Natural killer cell (primary cell): ENCODE data around the gene DDX11. TPM values are rescaled to one million over a fixed set of nuclear protein-coding genes. Genes with fewer than 3 reads are reported as not detected.
"Not testable (repeated sequence)": the region's sequence is repeated elsewhere in the genome, so short reads cannot be mapped to it uniquely, and the experiment has no call there.

Experiments used
- ATAC-seq, 3 donors: fragments of 150-1000 bp in 2 of 3; fragments of 200-7000 bp in 1 of 3; cut with Tn5 transposase; 1 replicate in 1 of 3; 2 replicates in 2 of 3; pipeline ENCODE4 v1.10.0; 2021; ENCODE audit warnings: mild to moderate bottlenecking in 2 of 3, moderate library complexity in 2 of 3
- DNase-seq, 2 donors: peaks; one replicate each; pipeline versions ENCODE4 v3.0.0 to v3.0.0-alpha.2; 2013 to 2021; ENCODE audit warnings: mixed read lengths in 1 of 2
- H3K27ac ChIP-seq: one replicate; pipeline ENCODE4 v1.5.1; 2013; ENCODE audit warnings: mild to moderate bottlenecking, low read length
- H3K27me3 ChIP-seq: one replicate; pipeline ENCODE4 v1.6.1; 2013; ENCODE audit warnings: low read length; ENCODE audit not compliant: control insufficient read depth, insufficient read depth
- H3K36me3 ChIP-seq: one replicate; pipeline ENCODE4 v1.6.1; 2013; ENCODE audit warnings: low read length; ENCODE audit not compliant: control insufficient read depth, insufficient read depth
- H3K4me1 ChIP-seq: one replicate; pipeline ENCODE4 v1.6.1; 2013; ENCODE audit warnings: low read length; ENCODE audit not compliant: control insufficient read depth, insufficient read depth
- H3K4me3 ChIP-seq: one replicate; pipeline ENCODE4 v1.5.1; 2013; ENCODE audit warnings: low read length
- H3K9me3 ChIP-seq: one replicate; pipeline ENCODE4 v1.6.1; 2013; ENCODE audit warnings: low read length; ENCODE audit not compliant: control insufficient read depth, insufficient read depth
- H3K27ac Mint-ChIP-seq, 2 donors: one replicate each; pipeline ENCODE4 v1.8.0; 2022; ENCODE audit warnings: mild to moderate bottlenecking in 2 of 2, mixed read lengths in 2 of 2, moderate library complexity in 1 of 2
- H3K27me3 Mint-ChIP-seq, 2 donors: one replicate each; pipeline ENCODE4 v1.8.0; 2022; ENCODE audit warnings: low read depth in 2 of 2, mixed read lengths in 2 of 2
- H3K36me3 Mint-ChIP-seq: one replicate; pipeline ENCODE4 v1.8.0; 2022; ENCODE audit warnings: mixed read lengths
- H3K4me1 Mint-ChIP-seq, 2 donors: one replicate each; pipeline ENCODE4 v1.8.0; 2022; ENCODE audit warnings: mixed read lengths in 2 of 2
- H3K4me3 Mint-ChIP-seq: one replicate; pipeline ENCODE4 v1.8.0; 2022; ENCODE audit warnings: mild to moderate bottlenecking, moderate library complexity, mixed read lengths
- H3K9me3 Mint-ChIP-seq, 2 donors: one replicate each; pipeline ENCODE4 v1.8.0; 2022; ENCODE audit warnings: mixed read lengths in 2 of 2
- CTCF ChIP-seq: fragments of 200-600 bp; IDR thresholded peaks from one replicate; pipeline ENCODE4 v1.8.0; 2022; ENCODE audit warnings: antibody characterized with exemption
- WGBS: methylation state at CpG from one replicate; pipeline ENCODE4 v1.1.7; 2013; ENCODE audit warnings: missing lambda C conversion rate; ENCODE audit not compliant: insufficient coverage; 5-methylcytosine and 5-hydroxymethylcytosine counted together
- intact Hi-C: fragments of 100-400 bp; cut with micrococcal nuclease; formaldehyde crosslinking; loops from one replicate; pipeline ENCODE4 v1.14.2; 2022
- total RNA-seq, 4 donors: library from RNA; stranded (reverse); fragments of 120-200 nt in 1 of 4; gene quantifications; one replicate each; pipeline versions ENCODE4 v1.2.3 to v1.2.4, GENCODE V29; 2013 to 2022

DDX11 gene
- total RNA-seq, 3 donors from 2014 or later (not counting 1 experiment from before 2014, with no cell fraction given), result 25.6 to 78.5 (median 59.3) TPM

GRCh38 chr12:31119192-31119802 is 45.6 kb downstream of the DDX11 start:
- Histone ChIP-seq H3K36me3 (no peaks in the 10 kb centered on the region), H3K4me1 (peaks cover 32% of the 10 kb centered on the region), H3K27me3 (peaks cover 19% of the 10 kb centered on the region), H3K27ac (no peak overlapping the region), H3K9me3 (no peaks in the 10 kb centered on the region), H3K4me3 (peak overlapping the region; percentile 38)
- H3K9me3 Mint-ChIP-seq, result no peaks in the 10 kb centered on the region
- intact Hi-C loops, result no loop called here
- 1% methylated on average over 30 of the region's 34 CpGs for WGBS
- DNase-seq (no peak), ATAC-seq (peak in 2 of 3 donors; percentile 8 to 19)
- peaks cover 0 to 11% of the 10 kb centered on the region in 2 donors for H3K4me1 Mint-ChIP-seq
- TF ChIP-seq CTCF, result no peak
- no peaks in the 10 kb centered on the region for H3K36me3 Mint-ChIP-seq
- H3K27ac Mint-ChIP-seq, result peak overlapping the region in 1 of 2 donors; percentile 11
- H3K27me3 Mint-ChIP-seq, result peaks cover 0 to 6% of the 10 kb centered on the region in 2 donors
- peak overlapping the region; percentile 83 for H3K4me3 Mint-ChIP-seq

- H3K27ac Mint-ChIP-seq, result no peak overlapping the region
Observed at GRCh38 chr12:31119803-31120211, 46.1 kb downstream of the DDX11 start.

GRCh38 chr12:31120392-31121008 is 46.8 kb downstream of the DDX11 start:
- Mint-ChIP-seq H3K36me3 (no peaks in the 10 kb centered on the region), H3K4me1 (peaks cover 0 to 11% of the 10 kb centered on the region in 2 donors), H3K27me3 (peaks cover 0 to 3% of the 10 kb centered on the region in 2 donors), H3K9me3 (no peaks in the 10 kb centered on the region), H3K27ac (no peak overlapping the region), H3K4me3 (no peak overlapping the region)
- Histone ChIP-seq H3K9me3 (no peaks in the 10 kb centered on the region), H3K36me3 (no peaks in the 10 kb centered on the region), H3K4me1 (peaks cover 32% of the 10 kb centered on the region), H3K27me3 (peaks cover 19% of the 10 kb centered on the region), H3K4me3 (no peak overlapping the region), H3K27ac (no peak overlapping the region)
- WGBS, result 25% methylated on average over 12 of the region's 26 CpGs
- no peak for TF ChIP-seq CTCF
- intact Hi-C loops, result no loop called here
- ATAC-seq (no peak), DNase-seq (no peak)

More at GRCh38 chr12:31119803-31120211, 46.1 kb downstream of the DDX11 start:
- Mint-ChIP-seq H3K4me3 (no peak overlapping the region), H3K9me3 (no peaks in the 10 kb centered on the region), H3K36me3 (no peaks in the 10 kb centered on the region), H3K27me3 (peaks cover 0 to 3% of the 10 kb centered on the region in 2 donors), H3K4me1 (peaks cover 0 to 11% of the 10 kb centered on the region in 2 donors)
- Histone ChIP-seq H3K4me1 (peaks cover 32% of the 10 kb centered on the region), H3K27me3 (peaks cover 19% of the 10 kb centered on the region), H3K36me3 (no peaks in the 10 kb centered on the region), H3K27ac (no peak overlapping the region), H3K4me3 (peak overlapping the region; percentile 38), H3K9me3 (no peaks in the 10 kb centered on the region)
- DNase-seq (no peak), ATAC-seq (no peak)
- intact Hi-C loops, result no loop called here
- TF ChIP-seq CTCF, result no peak
- WGBS, result 14% methylated on average over 24 of the region's 24 CpGs

GRCh38 chr12:31121022-31121728 is 47.5 kb downstream of the DDX11 start:
- DNase-seq, H3K27ac Mint-ChIP-seq, H3K36me3 Mint-ChIP-seq, intact Hi-C loops, H3K27me3 Mint-ChIP-seq, H3K4me3 Mint-ChIP-seq, ATAC-seq, H3K4me3 ChIP-seq, H3K27ac ChIP-seq, H3K9me3 ChIP-seq, H3K9me3 Mint-ChIP-seq, H3K36me3 ChIP-seq: not testable (repeated sequence)
- peaks cover 0 to 11% of the 10 kb centered on the region in 2 donors for H3K4me1 Mint-ChIP-seq
- peaks cover 32% of the 10 kb centered on the region for H3K4me1 ChIP-seq
- H3K27me3 ChIP-seq, result peaks cover 19% of the 10 kb centered on the region
- 83% methylated on average over 12 of the region's 19 CpGs for WGBS
